HG03575 (cell line): ENCODE data around the gene FBLN7.
"Not testable (repeated sequence)": the region's sequence is repeated elsewhere in the genome, so short reads cannot be mapped to it uniquely, and the experiment has no call there.

ENCODE experiments used
- ATAC-seq: cut with Tn5 transposase; IDR thresholded peaks from one replicate; pipeline ENCODE4 v1.9.1; 2021; ENCODE audit not compliant: unreplicated experiment, insufficient number of reproducible peaks, low FRiP score; ENCODE audit errors: extremely low read depth

The FBLN7 gene, protein sequence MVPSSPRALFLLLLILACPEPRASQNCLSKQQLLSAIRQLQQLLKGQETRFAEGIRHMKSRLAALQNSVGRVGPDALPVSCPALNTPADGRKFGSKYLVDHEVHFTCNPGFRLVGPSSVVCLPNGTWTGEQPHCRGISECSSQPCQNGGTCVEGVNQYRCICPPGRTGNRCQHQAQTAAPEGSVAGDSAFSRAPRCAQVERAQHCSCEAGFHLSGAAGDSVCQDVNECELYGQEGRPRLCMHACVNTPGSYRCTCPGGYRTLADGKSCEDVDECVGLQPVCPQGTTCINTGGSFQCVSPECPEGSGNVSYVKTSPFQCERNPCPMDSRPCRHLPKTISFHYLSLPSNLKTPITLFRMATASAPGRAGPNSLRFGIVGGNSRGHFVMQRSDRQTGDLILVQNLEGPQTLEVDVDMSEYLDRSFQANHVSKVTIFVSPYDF

DNA sequence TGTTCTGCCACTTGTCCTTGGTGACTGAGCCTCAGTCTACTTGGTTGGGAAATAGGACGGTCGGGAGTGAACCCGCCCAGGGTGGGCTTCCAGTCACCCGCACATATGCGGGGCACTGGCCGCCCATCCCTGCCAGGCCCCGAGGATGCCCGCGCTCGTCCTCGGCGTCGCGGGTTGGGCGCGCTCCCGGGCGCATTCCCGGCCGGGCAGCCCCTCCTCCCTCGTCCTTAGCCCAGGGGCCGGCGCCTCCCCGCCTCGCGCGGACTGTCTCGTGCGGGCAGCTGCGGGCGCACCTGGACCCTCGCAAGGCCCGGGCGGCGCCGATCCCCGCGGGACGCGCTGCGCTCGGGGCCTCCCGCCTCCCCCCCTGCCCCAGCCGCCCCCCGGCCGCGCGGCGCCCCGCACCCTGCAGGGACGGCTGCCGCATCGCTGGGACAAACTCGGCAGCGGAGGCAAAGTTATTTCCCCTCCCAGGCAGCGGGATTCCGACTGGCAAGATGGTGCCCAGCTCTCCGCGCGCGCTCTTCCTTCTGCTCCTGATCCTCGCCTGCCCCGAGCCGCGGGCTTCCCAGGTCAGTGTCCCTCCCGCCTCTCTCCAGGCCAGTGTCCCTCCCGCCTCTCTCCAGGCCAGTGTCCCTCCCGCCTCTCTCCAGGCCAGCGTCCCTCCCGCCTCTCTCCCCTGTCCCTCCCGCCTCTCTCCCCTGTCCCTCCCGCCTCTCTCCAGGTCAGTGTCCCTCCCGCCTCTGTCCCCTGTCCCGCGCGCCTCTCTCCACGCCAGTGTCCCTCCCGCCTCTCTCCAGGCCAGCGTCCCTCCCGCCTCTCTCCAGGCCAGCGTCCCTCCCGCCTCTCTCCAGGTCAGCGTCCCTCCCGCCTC, at the start of gene FBLN7:
TSS of gene FBLN7 (plus strand) at position 227 of the 874 bp plus-strand sequence. CDS start at position 498, 271 bp downstream.
- no peak for ATAC-seq

DNA sequence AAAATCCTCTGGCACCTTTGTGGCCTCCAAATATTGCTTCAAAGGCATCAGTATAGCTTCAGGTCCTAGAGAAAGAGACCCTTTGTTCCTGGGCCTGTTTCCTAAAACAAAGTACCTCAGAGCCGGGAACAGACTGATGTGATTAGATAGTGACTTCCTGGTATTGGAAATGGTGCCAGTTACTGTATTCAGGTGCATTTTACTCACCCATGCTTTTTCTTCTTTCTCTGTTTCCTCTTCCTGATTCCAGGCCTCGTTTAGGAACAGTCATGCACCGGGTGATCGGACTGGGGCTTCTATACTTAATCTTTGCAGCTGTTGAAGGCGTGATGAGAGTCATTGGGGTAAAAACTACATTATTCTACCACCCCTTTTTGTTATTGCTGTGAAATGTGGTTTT, 48.8 kb upstream of the FBLN7 start:
- no peak for ATAC-seq

DNA sequence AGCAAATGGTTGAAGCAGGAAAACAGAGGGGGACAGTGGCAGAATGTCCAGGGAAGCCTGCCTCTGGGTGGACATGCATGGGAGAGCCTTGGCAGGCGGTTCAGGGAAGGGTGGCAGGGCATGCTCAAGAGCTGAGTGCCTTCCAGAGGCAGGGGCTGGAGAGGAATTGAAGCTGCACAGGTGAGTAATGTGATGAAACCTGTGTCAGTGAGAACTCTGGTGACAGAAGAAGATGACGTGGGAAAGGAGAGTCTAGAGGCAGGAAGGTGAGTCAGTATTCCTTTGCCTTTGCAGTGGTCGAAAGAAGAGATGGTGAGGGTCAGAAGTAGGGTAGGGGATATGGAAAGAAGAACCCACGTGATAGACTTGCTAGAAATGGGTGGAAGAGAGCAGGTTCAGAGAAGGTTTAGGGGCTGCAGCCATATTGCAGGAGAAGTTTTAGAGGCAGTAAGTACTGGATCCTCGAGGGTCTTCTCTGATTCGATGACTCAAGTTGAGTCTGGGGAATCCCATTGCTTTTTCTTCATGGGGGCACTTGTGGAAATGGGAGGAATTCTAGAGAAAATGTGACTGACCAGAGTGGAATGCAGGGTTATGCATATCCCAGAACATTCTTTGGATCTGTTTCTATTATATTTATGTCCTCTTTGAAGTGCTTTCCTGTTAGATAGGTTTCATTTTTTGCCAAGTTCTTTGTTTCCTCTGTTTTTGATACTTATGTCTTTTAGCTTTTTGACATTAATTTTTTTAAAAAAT, 45.7 kb upstream of the FBLN7 start:
- ATAC-seq = no peak

DNA sequence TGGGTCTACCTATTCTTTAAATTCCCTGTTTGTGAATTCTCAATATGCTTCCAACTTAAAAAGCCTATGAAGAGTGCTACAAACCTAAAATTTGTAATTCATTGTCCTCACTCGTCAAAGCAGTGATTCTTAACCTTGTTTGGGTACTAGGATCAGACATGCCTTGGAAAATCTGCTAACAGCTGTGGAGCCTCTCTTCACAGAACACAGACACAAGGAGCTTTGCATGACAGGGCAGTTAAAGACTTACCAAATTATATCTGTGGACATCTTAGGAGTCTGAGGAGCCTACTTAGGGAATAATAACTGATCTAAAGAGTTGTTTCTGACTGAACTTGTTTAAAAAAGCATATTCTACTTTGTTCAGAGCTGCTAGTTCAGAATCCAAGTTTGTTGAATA, 45.0 kb upstream of the FBLN7 start:
- no peak for ATAC-seq

DNA sequence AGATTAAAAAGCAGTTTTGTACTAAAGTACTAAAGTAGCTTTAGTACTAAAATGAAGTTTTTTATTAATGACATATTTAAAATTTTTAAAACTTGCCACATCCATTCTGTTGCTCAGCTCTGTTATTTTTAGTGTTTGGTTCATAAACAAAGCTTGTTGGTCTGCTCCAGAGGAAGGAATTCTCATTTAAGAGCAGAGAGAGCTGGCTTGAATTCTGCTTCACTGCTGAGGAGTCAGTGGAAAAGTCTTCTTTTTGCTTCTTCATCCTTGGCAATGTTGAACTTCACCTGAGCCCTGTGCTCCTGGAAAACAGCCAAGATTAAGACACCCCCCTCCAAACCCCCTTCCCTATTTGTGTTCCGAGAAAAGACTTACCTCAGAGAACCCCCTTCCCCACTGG, 42.5 kb upstream of the FBLN7 start:
- ATAC-seq = no peak

DNA sequence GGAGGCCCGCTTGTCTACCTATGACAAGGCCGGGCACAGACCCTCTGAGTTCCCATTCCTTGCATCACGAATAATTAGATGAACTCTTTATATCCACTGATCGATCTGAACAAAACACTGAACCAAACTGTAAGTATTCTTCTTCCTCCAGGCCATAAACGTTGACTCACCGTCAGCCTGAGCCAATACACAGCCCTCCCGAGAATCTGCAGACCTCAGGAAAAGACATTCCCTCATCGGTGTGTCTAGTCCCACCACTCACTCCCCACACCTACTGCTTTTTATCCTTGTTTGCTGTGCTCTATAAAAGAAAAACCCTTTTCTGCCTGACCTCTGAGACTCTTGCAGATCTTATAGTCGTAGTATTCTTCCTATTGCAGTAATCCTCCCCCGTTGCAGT, 42.1 kb upstream of the FBLN7 start:
- no peak for ATAC-seq

DNA sequence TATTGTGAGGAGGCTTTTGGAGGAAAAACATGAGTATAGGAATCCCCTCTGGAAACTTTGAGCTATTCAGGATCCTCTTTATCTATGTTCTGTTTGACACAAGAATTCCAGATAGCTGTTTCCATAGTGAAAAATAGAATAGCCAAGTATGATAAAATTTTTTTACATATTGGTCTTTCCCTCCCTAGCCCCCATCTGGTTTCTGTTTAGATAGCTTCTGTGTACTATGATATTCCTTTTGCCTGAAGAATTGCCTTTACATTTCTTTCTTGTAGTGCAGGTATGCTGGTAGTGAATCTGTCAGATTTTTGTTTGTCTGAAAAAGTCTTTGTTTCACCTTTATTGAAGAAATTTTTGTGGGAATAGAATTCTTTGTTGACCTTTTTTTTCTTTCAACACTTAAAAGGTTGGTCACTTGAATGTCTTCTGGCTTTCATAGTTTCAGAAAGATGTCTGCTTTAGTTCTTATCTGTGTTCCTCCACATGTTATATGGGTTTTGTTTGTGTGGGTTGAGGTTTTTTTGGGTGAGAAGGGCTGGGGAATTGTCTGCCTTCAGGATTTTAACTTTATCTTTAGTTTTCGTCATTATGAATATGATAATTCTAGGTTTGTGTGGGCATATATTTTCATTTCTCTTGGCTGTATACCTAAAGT, 29.9 kb upstream of the FBLN7 start:
- ATAC-seq = no peak

DNA sequence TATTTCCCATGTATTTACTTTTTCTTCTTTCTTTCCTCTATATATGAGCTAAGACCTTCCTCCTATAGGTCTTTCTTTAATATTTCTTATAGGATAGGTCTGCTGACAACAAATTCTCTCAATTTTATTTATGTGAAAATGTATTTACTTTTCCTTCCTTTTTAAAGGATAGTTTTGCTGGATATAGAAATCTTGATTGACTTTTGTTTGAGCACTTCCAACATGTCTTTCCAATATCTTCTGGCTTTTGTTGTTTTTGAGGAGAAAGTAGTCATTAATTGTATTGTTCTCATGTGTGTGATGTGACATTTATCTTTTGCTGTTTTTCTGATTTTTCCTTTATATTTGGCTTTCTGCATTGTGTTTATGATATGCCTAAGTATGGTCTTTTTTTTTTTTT, 28.9 kb upstream of the FBLN7 start:
- no peak for ATAC-seq

DNA sequence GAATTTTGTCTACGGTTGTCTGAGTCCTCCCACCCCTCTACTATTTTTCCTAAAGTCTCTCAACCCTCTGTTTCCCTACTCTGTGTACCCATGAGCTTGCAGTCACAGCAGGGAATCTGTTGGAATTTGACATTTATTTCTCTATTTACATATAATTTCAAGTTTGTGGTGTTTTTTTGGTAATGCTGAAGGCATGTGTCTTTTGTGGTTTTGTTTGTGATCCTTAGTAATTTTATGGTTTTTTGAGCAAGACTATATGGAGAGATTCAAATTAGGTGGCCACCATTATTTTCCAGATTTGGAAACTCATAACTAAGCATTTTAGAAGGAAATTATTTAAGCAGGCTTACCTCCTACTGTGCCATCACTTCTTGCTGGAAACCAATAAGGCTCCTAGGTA, 27.2 kb upstream of the FBLN7 start:
- no peak for ATAC-seq

DNA sequence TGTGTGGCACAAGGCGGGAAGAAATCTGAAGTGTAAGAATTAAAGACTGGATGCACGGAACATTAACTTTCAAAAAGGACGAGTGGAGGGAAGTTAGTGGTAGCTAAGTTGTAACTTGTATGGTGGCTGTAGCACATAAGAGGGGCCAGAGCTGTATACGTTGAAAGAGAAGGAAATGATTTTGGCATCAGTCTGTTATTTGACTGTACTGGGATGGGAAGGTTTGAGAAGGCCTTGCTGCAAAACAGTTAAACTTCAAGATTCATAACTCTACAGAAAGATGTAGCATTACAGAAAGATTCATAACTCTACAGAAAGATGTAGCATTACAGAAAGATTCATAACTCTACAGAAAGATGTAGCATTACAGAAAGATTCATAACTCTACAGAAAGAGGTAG, 24.8 kb upstream of the FBLN7 start:
- ATAC-seq = not testable (repeated sequence)

DNA sequence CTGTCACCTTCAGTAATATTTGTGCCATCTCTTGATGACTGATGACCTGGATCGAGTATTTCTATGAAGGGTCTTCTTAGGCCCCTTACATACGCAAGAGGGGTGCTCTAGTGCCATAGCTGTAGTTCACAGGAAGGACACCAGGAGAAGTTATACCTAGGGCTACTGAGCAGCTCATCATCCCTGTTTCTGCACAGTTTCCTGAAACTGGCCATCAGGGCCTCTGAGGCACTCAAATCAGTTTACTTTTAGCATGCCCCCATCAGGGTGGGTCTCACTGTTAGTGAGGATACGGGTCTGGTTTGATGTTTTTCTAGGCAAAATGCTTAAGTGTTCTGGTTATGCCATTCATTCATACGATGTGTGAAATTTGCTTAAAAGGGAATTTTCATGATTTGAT, 20.0 kb upstream of the FBLN7 start:
- ATAC-seq = no peak

DNA sequence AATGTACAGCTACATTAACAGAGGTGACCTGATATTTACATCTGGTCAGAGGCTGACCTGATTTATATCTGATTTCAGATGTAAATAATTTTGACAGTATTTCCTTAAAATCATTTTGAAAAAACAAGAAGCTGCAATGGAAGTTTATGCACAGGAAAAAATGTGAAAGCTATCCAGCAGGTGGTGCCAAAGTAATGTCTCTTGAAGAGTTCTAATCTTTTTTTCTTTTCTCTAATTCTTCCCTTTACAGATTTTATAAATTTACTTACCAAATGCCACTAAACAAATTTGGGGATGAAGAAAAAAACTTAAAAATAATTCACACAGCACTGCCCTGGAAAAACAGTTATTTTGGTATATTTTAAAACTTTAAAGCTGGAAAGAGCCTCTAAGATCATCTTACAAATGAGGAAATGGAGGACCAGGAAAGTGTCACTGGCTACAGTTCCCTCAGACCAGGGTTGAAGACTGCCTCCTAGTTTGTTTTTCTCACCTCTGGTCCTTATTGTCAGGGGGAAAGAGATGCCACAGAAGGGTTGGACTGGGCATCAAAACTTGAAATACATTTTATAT, 16.4 kb upstream of the FBLN7 start:
- ATAC-seq = no peak

DNA sequence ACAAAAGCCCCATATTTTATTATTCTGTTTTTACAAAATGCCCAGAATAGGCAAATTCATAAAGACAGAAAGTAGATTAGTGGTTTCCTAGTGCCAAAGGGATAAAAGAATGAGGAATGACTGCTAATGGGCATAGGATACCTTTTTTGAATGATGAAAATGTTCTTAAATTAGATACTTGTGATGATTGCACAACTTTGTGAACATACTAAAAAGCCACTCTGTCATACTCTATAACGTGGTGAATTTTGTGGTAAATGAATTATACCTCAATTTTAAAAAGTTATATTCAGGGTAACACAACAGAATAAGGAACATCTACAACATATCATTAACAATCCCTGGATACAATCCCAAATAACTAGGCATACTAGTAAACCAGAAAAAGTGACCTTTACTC, 9.1 kb upstream of the FBLN7 start:
- ATAC-seq = no peak

DNA sequence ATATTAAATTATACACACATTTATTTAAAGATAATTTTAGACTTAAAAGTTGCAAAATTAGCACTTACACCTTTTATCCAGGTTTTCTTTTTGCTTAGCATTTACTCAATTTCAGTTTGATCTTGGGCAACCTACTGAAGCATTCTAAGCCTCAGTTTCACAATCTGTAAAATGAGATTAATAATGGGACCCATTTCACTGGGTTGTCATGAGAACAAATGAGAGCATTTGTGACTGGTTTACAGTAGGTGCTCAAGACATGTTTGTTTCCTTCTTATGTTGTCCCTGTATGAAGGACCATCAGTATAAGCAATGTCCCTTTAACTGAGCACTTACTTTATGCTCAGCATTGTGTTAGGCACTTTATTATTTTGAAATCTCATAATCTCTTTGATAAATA, 4.8 kb upstream of the FBLN7 start:
- ATAC-seq = no peak

DNA sequence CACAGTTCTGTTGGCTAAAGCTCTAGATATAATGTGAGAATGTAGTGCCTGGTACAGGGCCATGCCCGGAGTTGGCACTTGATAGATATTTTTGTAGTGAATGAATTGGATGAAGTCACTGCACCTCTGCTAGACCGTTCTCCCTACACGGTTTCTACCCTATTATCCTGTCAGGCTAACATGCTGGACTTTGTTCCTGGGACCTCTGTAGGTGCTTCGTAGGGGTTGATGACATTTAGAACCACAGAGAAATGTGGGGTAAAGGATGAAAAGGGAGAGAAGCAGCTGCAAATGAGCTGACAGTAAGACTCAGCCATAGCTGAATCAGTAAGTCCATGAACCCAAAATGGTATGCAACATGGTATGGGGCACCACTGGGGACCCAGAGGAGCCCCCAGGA, 4.1 kb upstream of the FBLN7 start:
- no peak for ATAC-seq

DNA sequence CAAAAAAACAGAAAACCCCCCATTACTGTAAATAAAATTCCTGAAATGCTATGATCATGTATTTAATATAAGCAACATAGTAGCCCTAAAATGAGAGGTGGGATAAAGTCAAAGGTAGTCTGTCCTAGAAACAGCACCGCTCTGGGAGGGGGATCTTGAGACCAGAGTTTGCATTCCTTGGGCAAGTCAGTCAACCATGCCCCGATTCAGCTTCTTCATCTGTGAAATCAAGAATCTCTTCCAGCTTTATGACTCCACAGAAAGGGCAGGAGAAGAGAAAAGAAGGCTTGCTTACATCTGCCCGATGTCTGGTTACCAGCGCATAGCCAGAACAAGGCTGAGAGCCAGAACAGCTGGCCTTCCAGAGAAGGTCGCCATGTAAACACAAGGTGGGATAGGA, 2.1 kb upstream of the FBLN7 start:
- no peak for ATAC-seq

DNA sequence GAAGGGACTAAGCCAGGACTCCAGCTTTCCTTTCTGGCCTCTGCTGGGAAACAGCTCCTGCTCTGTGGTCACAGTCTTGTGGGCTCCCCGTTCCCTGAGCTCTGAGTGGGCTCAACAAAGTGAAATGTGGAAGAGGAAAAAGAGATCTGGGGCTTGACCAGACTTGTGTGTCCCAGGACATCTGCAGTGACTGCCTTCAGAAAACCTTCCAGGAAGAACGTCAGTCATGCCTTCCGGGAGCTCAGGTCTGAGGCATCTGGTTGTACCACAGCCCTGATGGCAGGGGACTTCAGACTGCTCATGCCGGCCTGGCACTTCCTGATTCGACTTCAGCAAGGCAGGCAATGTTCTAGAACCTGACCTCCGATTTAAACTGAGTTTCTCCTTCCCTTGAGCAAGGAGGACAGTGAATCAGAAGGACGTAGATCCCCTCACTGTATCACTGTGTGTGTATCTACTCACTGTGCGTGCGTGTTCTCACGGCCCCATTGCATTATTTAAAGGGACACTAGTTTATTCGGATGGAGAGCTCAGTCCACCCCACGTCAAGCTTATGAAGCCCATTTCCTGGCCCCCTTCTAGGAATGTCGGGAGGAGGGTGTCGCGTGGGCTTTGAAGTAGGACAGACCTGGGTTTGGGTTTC, 548 bp upstream of the FBLN7 start:
- ATAC-seq = no peak

DNA sequence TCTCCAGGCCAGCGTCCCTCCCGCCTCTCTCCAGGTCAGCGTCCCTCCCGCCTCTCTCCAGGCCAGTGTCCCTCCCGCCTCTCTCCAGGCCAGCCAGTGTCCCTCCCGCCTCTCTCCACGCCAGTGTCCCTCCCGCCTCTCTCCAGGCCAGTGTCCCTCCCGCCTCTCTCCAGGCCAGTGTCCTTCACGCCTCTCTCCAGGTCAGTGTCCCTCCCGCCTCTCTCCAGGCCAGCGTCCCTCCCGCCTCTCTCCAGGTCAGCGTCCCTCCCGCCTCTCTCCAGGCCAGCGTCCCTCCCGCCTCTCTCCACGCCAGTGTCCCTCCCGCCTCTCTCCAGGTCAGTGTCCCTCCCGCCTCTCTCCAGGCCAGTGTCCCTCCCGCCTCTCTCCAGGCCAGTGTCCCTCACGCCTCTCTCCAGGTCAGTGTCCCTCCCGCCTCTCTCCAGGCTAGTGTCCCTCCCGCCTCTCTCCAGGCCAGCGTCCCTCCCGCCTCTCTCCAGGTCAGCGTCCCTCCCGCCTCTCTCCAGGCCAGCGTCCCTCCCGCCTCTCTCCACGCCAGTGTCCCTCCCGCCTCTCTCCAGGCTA, 939 bp downstream of the FBLN7 start:
- not testable (repeated sequence) for ATAC-seq
